GM21381 (cell line): ENCODE measurements around the gene PCDHA1.

Experiments
- ATAC-seq: cut with Tn5 transposase; IDR thresholded peaks from one replicate; pipeline ENCODE4 v1.9.1; 2021; ENCODE audit warnings: mild to moderate bottlenecking, moderate library complexity; ENCODE audit not compliant: unreplicated experiment

PCDHA1 gene

GRCh38 chr5:140916325-140916724, 130.4 kb downstream of the PCDHA1 start:
- no peak for ATAC-seq

GRCh38 chr5:140923601-140924000, 137.7 kb downstream of the PCDHA1 start:
- ATAC-seq, result no peak

DNA sequence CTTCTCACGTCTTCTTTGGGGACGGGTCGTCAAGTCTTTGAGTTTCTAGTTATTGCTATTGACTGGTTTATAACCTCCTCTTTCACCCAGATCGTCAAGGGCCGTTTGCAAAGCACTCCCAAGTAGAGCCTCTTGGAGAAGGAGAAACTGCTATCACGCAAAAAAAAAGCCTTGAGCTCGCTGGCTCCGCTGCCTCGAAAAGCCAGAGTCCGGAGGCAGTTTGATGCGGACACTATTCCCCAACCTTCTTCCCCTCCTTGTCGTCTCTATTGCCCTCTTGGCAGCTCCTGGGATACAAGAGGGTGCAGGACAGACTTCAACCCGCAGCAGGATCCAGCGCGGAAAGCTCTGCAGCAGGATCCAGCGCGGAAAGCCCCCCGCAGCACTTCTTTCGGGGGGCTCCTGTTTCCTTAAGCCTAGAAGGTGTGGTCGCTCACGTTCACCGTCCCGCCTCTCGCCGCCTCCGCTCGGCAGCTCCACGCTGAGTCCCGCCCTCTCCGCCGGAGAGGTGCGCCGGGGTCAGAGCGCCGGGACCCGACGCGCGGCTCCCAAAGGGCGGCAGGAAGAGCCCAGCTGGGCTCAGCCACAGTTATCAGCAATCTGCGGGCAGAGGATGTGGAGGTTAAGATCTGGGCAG, 140.0 kb downstream of the PCDHA1 start, which contains the start of gene PCDHAC1:
Gene PCDHAC1, plus strand, starts transcription at position 494 of the 637 bp plus-strand sequence. CDS start 594 bp downstream, outside the sequence.
- ATAC-seq, result no peak

DNA sequence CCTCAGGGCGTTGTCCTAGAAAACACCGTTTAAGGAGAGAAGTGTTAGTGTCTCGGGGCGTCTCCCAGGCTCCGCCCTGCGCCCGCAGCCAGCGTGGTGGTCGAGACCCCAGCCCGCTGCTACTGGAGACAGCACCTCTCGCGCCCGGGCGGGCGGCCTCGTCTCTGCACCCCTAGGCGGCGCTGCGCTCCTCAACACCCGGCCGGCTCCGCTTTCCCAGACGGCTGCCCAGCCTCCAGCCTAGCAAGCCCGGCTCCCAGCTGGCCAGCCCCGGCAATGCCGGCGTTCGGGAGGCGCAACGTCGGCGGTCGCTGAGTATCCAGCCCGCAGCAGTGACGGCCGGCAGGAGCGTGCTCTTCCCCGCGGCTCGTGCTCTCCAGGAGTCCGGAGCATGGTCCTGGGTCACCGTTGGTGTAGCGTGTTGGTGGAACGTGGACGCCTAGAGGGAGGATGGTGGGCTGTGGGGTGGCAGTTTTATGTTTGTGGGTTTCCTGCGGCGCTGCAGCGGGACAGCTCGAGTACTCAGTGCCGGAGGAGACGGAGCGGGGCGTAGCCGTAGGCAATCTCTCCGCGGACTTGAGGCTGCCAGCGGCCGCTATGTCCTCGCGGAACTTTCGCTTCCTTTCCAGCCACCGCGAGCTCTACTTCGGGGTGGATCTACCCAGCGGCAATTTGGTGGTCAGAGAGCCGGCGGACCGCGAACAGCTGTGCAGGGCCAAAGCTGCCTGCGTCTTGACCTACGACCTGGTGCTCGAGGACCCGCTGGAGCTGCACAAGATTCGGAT, 140.7 kb downstream of the PCDHA1 start:
- no peak for ATAC-seq

DNA sequence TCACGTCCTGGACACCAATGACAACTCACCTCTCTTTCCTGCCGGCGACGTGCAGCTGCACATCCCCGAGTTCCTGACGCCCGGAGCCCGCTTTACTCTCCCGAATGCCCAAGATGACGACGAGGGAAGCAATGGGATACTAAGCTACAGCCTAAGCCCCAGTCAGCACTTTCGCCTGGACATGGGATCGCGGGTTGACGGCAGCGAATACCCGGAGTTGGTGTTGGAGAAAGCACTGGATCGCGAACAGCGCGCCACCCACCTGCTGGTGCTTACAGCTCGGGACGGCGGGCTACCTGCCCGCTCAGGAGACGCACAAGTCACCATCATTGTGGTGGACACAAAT, 141.3 kb downstream of the PCDHA1 start:
- ATAC-seq, result no peak

DNA sequence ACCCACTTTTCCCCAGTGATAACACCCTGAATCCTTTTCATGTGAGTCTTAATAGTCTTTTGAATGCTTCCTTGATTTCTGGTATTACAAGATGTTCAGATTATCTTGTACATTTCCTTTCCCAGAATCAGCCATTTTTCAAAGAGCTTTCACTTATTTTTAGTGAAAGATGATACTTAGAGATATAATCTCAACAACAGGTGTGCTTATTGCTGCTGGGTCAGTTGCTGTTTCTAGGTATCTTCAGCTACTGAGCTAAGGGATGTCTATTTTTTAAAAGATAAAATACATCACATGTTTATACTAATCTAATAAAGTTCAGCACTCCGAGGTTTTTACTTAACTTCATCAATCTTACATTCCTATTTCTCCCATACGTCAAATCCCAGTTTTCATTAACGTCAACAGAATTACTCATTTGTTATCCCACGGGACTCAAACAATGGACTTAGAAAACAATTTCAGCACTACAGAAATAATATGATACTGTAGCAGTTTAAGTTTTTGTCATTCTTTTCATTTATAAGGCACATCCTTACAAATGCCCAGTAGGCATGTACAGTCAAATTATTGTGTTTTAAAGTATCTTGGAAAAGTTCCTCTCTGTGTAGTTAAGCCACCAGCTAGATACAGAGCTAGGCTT, 149.1 kb downstream of the PCDHA1 start:
- no peak for ATAC-seq

DNA sequence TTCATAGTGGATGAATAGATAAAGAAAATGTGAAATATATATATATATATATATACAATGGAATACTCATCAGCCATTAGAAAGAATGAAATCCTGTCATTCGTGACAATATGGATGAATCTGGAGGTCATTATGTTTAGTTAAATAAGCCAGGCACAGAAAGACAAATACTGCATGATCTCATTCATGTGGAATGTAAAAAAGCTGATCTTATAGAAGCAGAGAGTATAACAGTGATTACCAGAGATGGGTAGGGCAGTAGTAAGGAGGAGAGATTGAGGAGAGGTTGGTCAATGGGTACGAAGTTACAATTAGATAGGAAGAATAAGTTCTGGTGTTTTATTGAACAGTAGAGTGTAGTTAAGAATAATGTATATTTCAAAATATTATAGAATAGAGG, 160.6 kb downstream of the PCDHA1 start:
- ATAC-seq, result no peak

GRCh38 chr5:140951636-140952035, 165.7 kb downstream of the PCDHA1 start:
- ATAC-seq, result no peak

GRCh38 chr5:140953234-140953633, 167.3 kb downstream of the PCDHA1 start:
- no peak for ATAC-seq

DNA sequence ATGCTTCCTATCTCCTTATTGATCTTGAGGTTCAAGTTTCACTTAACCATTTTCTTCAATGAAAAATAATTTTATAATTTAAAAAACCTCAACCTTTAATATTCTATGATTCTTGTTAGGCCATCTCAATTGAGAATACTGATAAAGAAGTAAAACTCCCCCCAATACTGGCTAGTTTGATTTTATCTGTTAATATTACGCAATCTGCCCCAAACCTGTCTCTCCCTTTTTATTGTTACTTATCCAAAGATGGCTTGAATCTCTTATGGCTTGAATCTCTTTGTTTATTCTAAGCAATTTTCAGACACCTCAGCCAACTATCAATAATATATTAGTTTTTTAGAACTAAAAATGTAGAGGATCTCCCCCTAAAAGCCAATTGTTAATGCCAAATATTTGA, 176.2 kb downstream of the PCDHA1 start:
- no peak for ATAC-seq

GRCh38 chr5:140964356-140964755, 178.4 kb downstream of the PCDHA1 start:
- ATAC-seq, result no peak

DNA sequence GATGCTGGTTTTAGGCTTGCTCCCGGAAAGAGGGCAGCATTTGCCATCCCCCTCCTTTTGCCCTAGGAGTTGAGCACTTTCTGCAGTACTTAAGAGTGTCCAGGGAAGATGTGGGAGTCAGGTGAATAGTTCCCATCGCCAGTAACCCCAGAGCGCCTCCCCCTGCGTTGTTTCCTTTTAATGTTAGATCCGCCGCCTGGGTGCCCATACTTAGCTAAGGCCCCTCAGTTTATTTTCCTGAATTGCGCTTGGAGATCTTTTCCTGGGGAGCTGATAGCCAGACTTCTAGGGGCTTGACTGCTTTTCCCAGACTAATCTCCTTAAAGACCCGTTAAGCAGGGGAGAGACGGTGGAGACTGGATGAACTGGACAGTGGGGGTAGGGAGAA, 180.0 kb downstream of the PCDHA1 start:
- no peak for ATAC-seq

DNA sequence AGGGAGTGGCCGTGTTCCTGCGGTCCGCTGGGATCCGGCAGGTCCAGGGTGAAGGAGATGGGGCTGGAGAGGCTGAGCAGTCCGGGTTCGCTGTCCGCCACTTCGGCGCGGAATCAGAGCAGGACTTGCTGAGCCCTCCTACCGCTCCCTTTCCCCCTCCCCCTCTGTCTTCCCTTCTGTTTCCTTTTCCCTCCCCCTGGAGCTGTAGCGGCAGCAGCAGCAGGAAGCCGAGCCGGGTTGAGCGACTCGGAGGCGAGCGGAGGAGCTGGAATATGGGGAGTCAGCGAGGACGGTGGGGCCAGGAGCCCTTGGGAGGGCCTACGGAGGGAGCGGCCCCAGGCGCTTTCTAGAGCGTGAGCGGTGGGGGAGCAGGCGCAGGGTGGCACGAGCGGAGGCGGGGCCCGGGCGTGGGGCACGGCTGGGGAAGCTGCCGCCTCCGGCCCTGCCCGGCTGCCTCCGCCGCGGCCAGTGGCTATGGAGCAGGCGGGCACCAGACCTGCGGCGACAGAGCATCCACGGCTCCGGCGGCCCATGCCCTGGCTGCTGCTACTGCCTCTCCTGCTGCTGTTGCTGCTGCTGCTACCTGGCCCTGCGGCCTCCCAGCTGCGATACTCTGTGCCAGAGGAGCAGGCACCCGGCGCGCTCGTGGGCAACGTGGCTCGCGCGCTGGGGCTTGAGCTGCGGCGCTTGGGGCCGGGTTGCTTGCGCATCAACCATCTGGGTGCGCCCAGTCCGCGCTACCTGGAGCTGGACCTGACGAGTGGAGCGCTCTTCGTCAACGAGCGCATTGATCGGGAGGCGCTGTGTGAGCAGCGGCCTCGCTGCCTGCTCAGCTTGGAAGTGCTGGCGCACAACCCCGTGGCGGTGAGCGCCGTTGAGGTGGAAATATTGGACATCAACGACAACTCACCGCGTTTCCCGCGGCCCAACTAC, 180.6 kb downstream of the PCDHA1 start, which contains the start of gene PCDHAC2:
Gene PCDHAC2, plus strand, starts transcription at position 184 of the 933 bp plus-strand sequence. Its CDS starts 291 bp downstream, at position 475.
- ATAC-seq, result no peak

GRCh38 chr5:140967226-140967893, 181.4 kb downstream of the PCDHA1 start:
- ATAC-seq, result no peak

- no peak for ATAC-seq
Measured at GRCh38 chr5:140969880-140970279, 183.9 kb downstream of the PCDHA1 start.

DNA sequence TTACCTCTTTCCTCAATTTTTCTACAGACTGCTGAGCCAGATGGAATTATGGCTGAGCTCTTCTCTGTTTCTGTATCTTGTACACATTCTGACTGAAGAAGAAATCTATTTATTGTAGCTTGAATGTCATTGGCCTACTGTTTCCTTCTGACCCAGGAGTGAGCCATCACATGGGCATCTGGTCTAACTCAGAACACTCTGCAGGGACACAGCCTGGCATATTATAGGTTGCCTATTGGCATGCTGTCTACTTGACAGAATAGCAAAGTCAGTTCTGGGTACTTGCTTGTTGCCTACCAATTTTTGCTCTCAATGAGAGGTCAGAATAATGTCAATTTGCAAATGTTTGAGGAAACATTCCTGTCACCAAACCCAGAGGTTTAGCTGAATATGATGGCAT, 187.6 kb downstream of the PCDHA1 start:
- ATAC-seq, result no peak

GRCh38 chr5:140977003-140977402, 191.1 kb downstream of the PCDHA1 start:
- no peak for ATAC-seq

DNA sequence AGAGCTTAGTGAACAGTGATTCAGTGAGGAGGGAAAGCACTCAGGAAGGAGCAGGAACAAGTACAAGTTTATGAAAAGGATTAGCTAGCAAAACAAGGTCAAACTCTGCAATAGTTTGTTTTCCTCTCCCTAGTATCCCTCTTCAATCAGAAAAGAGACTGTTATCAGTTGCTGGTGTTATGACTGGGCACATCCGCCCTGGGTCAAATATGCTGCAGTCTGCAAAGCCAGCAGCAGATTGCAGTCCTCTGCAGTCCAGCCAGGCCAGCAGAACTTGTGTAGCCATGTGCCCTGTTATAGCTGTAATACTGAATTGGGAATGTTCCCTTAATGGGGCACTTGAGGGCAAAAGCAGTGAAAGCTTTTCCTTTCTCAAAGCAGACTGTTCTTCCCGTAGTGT, 192.3 kb downstream of the PCDHA1 start:
- no peak for ATAC-seq

- no peak for ATAC-seq
Measured at GRCh38 chr5:140978983-140979382, 193.0 kb downstream of the PCDHA1 start.

DNA sequence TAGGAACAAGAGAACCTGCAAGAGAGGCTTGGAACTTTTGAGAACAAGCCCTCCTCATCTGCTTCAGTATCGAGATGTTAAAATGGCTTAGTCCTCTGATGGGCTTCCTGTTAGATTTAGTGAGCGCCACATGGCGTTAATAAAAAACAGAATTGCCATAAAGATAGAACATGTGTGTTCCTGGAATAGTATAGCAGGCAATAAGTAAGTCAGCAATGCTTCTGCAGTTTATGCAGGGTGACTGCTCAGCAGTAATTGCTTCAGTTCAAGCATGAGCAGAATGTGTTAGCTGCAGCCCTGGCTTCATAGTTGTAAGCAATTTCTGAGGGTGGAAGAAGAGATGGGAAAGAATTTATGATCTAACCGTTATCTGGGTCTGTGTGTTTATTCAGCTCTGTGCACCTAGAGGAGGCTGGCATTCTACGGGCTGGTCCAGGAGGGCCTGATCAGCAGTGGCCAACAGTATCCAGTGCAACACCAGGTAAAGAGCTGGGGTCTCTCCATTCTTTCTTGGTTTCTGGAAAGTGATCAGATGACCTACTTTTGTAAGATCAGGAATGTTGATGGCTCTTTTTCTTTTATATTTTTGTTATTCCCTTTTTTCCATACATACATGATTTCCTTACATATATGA, 196.3 kb downstream of the PCDHA1 start:
- ATAC-seq, result no peak
